SK-MEL-5 (cell line): ENCODE measurements around the gene FIGNL2. TPM values are rescaled to one million over a fixed set of nuclear protein-coding genes. Genes with fewer than 3 reads are reported as not detected.

ENCODE experiments used
- DNase-seq: peaks from one replicate; pipeline ENCODE4 v3.0.0-alpha.2; 2016; ENCODE audit warnings: low read depth, low spot score
- in situ Hi-C: cut with HindIII; loops from 2 replicates; pipeline ENCODE4 v1.10.0; 2016; ENCODE audit warnings: low sequenced_read_pairs, high pct_unique_total_duplicates, low pct_unique_long_range_greater_than_20kb
- total RNA-seq: library from RNA; depleted of rRNA; stranded (reverse); fragments of >200 nt; shearing (Covaris generic); gene quantifications from 2 replicates; pipeline ENCODE4 v1.2.3, GENCODE V29; 2014; rRNA removed

The FIGNL2 gene
- total RNA-seq, 1 experiment from 2014 or later: 0.21 TPM

DNA sequence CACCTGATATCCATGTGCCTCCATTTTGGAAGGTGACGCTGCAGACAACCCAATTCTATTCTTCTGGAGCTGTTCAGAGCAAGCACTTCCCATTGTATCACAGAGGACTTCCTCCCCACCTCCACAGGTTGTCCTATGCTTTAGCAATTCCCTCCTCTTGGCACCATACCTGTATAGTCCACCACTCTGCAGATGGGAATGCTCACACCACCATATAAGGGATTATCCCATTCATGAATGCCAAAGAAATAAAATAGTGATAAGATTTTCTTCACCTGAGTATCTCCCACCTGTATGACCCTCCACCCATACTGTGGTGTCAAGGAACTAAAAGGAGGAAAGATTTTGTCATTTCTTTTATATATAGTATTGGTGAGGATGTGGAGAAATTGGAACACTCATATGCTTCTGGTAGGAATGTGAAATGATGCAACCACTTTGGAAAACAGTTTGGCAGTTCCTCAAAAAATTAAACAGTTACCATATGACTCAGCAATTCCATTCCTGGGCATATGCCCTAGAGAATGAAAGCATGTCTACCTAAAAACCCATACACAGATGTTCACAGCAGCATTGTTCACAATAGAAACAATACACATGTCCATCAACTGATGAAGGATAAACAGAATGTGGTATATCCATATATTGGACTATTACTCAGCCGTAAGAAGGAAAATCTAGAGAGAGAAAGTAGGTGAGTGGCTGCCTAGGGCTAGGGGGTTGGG is 75.2 kb downstream of the FIGNL2 start:
- in situ Hi-C loops: no loop called here
- no peak for DNase-seq

DNA sequence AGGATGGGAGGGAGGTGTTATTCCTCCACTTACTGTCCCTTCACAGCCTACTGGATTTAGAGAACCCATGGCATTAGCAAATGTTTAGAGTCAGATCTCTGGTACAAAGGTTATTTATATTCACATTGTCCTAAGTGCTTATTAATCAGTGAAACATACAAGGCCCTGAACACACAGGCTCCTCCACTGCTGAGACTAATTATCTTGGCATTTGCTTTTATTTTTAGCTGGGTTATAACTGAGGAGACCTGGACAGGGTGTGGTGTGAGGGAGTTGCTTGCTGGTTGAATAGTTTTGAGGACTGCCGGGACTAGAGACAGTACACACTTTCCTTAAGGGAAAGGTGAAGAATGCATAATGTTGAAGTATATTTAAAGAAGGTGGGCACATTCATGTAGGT is 77.5 kb downstream of the FIGNL2 start:
- in situ Hi-C loops: no loop called here
- DNase-seq: no peak

Other genes with a start within 250 kb of the FIGNL2 start
- gene ANKRD33, start 39.4 kb upstream of the FIGNL2 start, total RNA-seq: not detected in 2 replicates
- gene ACVRL1, start 58.8 kb upstream of the FIGNL2 start, total RNA-seq: 0.05 TPM in 1 of 2 replicates, not detected in the other
- gene ACVR1B, start 103.0 kb upstream of the FIGNL2 start, total RNA-seq: 6.3 and 6.4 TPM in 2 replicates
- 25.5 and 26.7 TPM in 2 replicates for gene TAMALIN, start 158.2 kb upstream of the FIGNL2 start, total RNA-seq
- gene NR4A1, start 202.7 kb upstream of the FIGNL2 start, total RNA-seq: 33.5 and 35.4 TPM in 2 replicates
- 90.4 and 104 TPM in 2 replicates for gene ATG101, start 221.3 kb upstream of the FIGNL2 start, total RNA-seq
- not detected in 2 replicates for gene SMIM41, start 231.0 kb upstream of the FIGNL2 start, total RNA-seq